Astrocyte of the cerebellum (primary cell): Measurements from ENCODE around the gene SIGLEC11.

Experiments
- DNase-seq: peaks from one replicate; pipeline ENCODE4 v3.0.0-alpha.2; 2011; ENCODE audit warnings: low read depth
- H3K4me3 ChIP-seq: 2 replicates; pipeline ENCODE4 v1.5.1; 2011; ENCODE audit warnings: mild to moderate bottlenecking, low read depth, low read length, moderate library complexity
- in situ Hi-C: cut with HindIII; loops from 2 replicates; pipeline ENCODE4 v1.10.0; 2017; ENCODE audit warnings: low sequenced_read_pairs
- TF ChIP-seq, protein P1 (sequence below): IDR thresholded peaks from 2 replicates; pipeline ENCODE4 v1.5.1; 2012; ENCODE audit warnings: low read length, low read depth, moderate library complexity, mild to moderate bottlenecking; ENCODE audit errors: missing control alignments

The SIGLEC11 gene

DNA sequence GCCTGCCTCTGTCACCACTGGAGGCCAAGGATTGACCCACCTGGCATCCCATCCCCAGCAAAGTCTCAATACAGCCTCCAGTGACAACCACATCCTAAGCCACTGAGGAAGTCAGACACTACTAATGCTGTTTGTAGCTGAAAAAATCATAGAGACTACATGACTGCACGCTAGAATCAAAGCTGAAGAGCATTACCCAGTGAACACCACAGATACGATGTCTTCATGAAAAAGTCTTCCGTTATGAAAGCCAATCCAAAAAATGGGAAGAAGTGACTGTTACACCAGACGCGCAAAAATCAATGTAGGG is 20.5 kb downstream of the SIGLEC11 start:
- in situ Hi-C loops, result no loop called here
- DNase-seq, result no peak
- H3K4me3 ChIP-seq, result no peak overlapping the region
- TF ChIP-seq, protein P1, sequence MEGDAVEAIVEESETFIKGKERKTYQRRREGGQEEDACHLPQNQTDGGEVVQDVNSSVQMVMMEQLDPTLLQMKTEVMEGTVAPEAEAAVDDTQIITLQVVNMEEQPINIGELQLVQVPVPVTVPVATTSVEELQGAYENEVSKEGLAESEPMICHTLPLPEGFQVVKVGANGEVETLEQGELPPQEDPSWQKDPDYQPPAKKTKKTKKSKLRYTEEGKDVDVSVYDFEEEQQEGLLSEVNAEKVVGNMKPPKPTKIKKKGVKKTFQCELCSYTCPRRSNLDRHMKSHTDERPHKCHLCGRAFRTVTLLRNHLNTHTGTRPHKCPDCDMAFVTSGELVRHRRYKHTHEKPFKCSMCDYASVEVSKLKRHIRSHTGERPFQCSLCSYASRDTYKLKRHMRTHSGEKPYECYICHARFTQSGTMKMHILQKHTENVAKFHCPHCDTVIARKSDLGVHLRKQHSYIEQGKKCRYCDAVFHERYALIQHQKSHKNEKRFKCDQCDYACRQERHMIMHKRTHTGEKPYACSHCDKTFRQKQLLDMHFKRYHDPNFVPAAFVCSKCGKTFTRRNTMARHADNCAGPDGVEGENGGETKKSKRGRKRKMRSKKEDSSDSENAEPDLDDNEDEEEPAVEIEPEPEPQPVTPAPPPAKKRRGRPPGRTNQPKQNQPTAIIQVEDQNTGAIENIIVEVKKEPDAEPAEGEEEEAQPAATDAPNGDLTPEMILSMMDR, result no peak

DNA sequence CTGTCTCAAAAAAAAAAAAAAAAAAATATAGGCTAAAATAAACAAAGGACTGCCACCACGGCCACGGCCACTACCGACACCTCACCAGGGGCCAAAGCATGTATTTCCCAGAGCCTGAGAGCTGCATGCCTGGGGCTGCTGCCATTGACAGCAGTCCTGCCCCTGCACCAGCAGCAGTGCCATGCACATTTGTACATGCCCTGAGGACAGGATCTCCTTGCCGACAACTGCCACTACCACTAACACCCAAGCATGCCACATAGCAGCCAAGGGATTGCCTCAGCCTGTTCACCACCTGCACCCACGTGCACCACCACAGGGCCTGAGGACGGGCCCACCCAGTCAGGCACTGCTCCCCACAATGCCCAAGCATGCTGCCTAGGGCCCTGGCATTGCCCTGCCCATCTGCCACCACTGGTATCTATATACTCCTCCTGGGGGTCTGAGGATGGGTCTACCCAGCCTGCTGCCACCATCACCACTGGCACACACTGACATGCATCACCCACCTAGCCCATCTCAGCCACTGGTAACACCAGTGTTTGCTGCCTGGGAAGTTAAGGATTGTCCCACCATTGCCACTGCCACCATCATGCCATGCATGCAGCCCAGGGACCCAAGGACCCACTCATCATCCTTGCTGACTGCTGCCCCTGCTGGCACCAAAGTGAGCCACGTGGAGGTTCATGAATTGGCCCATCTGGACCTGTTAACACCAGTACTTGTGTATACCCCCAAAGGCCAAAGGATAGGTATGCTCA is 21.1 kb downstream of the SIGLEC11 start:
- H3K4me3 ChIP-seq, result no peak overlapping the region
- DNase-seq, result no peak
- in situ Hi-C loops, result no loop called here
- TF ChIP-seq, protein P1, result no peak

DNA sequence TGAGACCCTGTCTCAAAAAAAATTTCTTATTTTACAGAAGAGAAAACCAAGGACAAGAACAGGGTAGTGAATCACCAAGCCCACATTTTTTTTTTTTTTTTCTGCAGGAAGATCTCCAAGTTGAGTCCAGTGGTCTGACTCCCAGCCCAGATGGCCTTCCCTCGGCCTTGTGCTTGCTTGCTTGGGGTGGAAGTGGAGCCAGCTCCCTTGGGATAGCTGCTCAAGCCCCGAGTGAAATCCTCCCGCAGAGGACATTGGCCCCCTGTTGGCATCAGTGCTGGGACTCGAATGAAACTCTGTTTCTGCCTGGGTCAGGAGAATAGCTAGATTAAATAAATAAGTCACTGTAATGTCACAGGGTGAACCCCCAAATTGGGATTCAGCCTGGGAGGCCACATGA is 22.3 kb downstream of the SIGLEC11 start:
- in situ Hi-C loops, result no loop called here
- TF ChIP-seq, protein P1, result no peak
- no peak for DNase-seq

DNA sequence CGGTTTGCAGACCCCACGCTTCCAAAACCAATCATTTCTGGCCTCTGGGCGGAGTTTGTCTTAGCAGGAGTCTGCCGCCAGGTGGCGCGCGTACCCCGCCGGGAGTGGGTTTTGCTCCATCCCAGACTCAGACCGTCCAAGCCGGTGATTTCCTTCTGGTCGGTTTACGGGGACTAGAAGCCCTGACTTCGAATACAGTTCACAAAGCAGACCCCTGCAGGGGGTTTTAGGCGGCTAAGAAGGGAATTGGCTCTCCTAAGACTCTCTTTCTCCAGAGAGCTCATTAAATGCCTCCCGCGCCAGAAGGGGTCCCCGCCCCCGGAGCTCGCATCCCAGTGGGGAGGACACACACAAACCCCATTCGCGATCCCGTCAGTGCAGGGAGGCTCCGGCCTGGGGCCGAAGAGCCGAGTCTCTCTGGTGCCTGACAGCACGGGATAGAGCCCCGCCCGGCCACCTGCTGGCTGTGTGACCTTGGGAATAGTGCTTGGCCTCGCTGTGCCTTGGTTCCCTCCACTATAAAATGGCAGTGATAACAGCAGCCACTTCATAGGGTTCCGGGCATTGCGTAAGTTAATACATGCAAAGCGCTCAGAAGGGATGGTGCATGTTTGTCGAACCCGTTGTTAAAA is 23.1 kb downstream of the SIGLEC11 start:
- peak overlapping the region; percentile 25 for H3K4me3 ChIP-seq
- peak; percentile 40 for DNase-seq
- TF ChIP-seq, protein P1, result peak; percentile 94
- in situ Hi-C loops, result no loop called here

More for the DNA sequence above, 22.3 kb downstream of the SIGLEC11 start:
- H3K4me3 ChIP-seq, result no peak overlapping the region

DNA sequence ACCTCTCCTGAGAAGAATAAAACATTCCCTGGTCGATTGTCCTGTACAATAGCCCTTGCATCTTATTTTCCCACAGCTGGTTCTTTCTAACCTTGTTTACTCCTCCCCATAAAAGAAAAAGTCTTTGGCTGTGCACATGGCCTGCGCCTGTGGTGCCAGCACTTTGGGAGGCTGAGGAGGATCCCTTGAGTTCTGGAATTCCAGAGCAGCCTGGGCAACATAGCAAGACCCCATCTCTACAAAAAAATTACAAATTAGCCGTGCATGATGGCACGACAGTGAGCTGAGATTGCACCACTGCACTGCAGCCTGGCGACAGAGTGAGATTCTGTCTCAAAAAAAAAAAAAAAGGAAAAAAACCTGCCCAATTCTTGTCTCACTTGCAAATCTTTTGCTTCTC is 24.4 kb downstream of the SIGLEC11 start:
- DNase-seq, result no peak
- TF ChIP-seq, protein P1, result no peak

DNA sequence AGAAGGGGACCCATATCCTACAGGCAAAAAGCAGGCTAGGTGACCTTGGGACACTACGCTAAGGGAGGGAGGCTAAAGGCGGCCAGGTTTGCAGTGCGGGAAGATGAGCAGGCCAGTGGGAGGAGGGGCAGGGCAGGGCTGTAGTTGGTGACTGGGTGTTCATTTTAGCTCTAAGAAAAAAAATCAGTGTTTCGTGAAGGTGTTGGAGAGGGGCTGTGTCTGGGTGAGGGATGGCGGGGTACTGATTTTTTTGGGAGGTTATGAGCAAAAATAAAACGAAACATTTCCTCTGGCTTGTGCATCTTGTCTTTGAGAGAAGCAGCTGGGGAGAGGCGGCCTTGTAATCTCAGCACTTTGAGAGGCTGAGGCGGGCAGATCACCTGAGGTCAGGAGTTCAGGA is 27.3 kb downstream of the SIGLEC11 start:
- TF ChIP-seq, protein P1, result no peak
- no peak overlapping the region for H3K4me3 ChIP-seq
- DNase-seq, result no peak
- in situ Hi-C loops, result no loop called here

More for the DNA sequence above, 24.4 kb downstream of the SIGLEC11 start:
- in situ Hi-C loops, result no loop called here
- no peak overlapping the region for H3K4me3 ChIP-seq
